Middle frontal gyrus (tissue), 1 donor: ENCODE measurements around the gene CEMIP.
"Not testable (repeated sequence)": the region's sequence is repeated elsewhere in the genome, so short reads cannot be mapped to it uniquely, and the experiment has no call there.

ENCODE experiments used
- DNase-seq: peaks from one replicate; pipeline ENCODE4 v3.0.0-alpha.2; 2015; ENCODE audit warnings: low spot score; ENCODE audit errors: extremely low spot score

The CEMIP gene

GRCh38 chr15:80760960-80761359, 18.2 kb upstream of the CEMIP start:
- no peak for DNase-seq

GRCh38 chr15:80761754-80762153, 17.4 kb upstream of the CEMIP start:
- DNase-seq: no peak

- not testable (repeated sequence) for DNase-seq
Observed at GRCh38 chr15:80763235-80763634, 15.9 kb upstream of the CEMIP start.

GRCh38 chr15:80764535-80764934, 14.6 kb upstream of the CEMIP start:
- DNase-seq: no peak

GRCh38 chr15:80766275-80766674, 12.9 kb upstream of the CEMIP start:
- DNase-seq: no peak

GRCh38 chr15:80768158-80768557, 11.0 kb upstream of the CEMIP start:
- DNase-seq: no peak

GRCh38 chr15:80769153-80769828, 9.9 kb upstream of the CEMIP start:
- DNase-seq: no peak

GRCh38 chr15:80769829-80770705, 9.1 kb upstream of the CEMIP start:
- DNase-seq: no peak

- no peak for DNase-seq
Observed at GRCh38 chr15:80773122-80773551, 6.0 kb upstream of the CEMIP start.

- no peak for DNase-seq
Observed at GRCh38 chr15:80773792-80774352, 5.3 kb upstream of the CEMIP start.

GRCh38 chr15:80774486-80774885, 4.7 kb upstream of the CEMIP start:
- DNase-seq: no peak

- no peak for DNase-seq
Observed at GRCh38 chr15:80775338-80775737, 3.8 kb upstream of the CEMIP start.

- peak; percentile 65 for DNase-seq
Observed at GRCh38 chr15:80776420-80777045, 2.6 kb upstream of the CEMIP start.

GRCh38 chr15:80777137-80777536, 2.0 kb upstream of the CEMIP start:
- no peak for DNase-seq

GRCh38 chr15:80777826-80778620, 1.1 kb upstream of the CEMIP start:
- DNase-seq: no peak

GRCh38 chr15:80778621-80778963, 578 bp upstream of the CEMIP start:
- no peak for DNase-seq

GRCh38 chr15:80779658-80780415, 667 bp downstream of the CEMIP start:
- DNase-seq: no peak

GRCh38 chr15:80780416-80781221, 1.4 kb downstream of the CEMIP start:
- DNase-seq: no peak

GRCh38 chr15:80783260-80783659, 4.1 kb downstream of the CEMIP start:
- no peak for DNase-seq

- DNase-seq: no peak
Observed at GRCh38 chr15:80785335-80785734, 6.2 kb downstream of the CEMIP start.
